Caco-2 (cell line): Measurements from ENCODE around the gene SETD1A. TPM values are rescaled to one million over a fixed set of nuclear protein-coding genes. Genes with fewer than 3 reads are reported as not detected.

Experiments
- BruUV-seq: library from RNA; stranded (reverse); fragments of 400-500 nt; replicated peaks from 2 replicates; lab custom pipeline; 2021; lab: Mats Ljungman, UMichigan
- CTCF ChIA-PET: fragments of 300-600 bp; sonication (Branson Sonifier 250); formaldehyde crosslinking; loops from one replicate; lab custom pipeline; 2022; ENCODE audit warnings: antibody characterized with exemption; lab: Charles Lee
- POLR2A ChIA-PET: fragments of 300-600 bp; sonication (Branson Sonifier 250); formaldehyde crosslinking; loops from one replicate; lab custom pipeline; 2022; ENCODE audit warnings: antibody characterized with exemption; lab: Charles Lee
- DNase-seq, 2 experiments: peaks; one replicate each; pipeline versions ENCODE4 v3.0.0 to v3.0.0-alpha.2; 2020 to 2022
- H3K27me3 ChIP-seq: replicated peaks from 2 replicates; pipeline ENCODE4 v1.6.0; 2011; ENCODE audit warnings: low read length; ENCODE audit not compliant: control insufficient read depth, insufficient read depth
- H3K36me3 ChIP-seq: 2 replicates; pipeline ENCODE4 v1.5.1; 2011; ENCODE audit warnings: low read length; ENCODE audit not compliant: control insufficient read depth, insufficient read depth
- H3K4me1 ChIP-seq: fragments of 250-450 bp; sonication (Bioruptor Pico); 2 replicates; pipeline ENCODE4 v1.5.1; 2020; ENCODE audit warnings: mild to moderate bottlenecking
- H3K4me3 ChIP-seq: 2 replicates; pipeline ENCODE4 v1.5.1; 2011; ENCODE audit warnings: low read depth, mild to moderate bottlenecking, control low read depth, low read length
- H3K9me3 ChIP-seq: fragments of 250-450 bp; sonication (Bioruptor Pico); 2 replicates; pipeline ENCODE4 v1.5.1; 2020; ENCODE audit warnings: mild to moderate bottlenecking, moderate library complexity
- H3K27ac Mint-ChIP-seq: one replicate; pipeline ENCODE4 v1.8.0; 2022; ENCODE audit warnings: mixed read lengths; ENCODE audit not compliant: unreplicated experiment
- H3K27me3 Mint-ChIP-seq: one replicate; pipeline ENCODE4 v1.8.0; 2022; ENCODE audit warnings: mixed read lengths; ENCODE audit not compliant: insufficient read depth, unreplicated experiment
- H3K36me3 Mint-ChIP-seq: one replicate; pipeline ENCODE4 v1.8.0; 2022; ENCODE audit warnings: mild to moderate bottlenecking, mixed read lengths; ENCODE audit not compliant: insufficient read depth, unreplicated experiment
- H3K4me1 Mint-ChIP-seq: one replicate; pipeline ENCODE4 v1.8.0; 2022; ENCODE audit warnings: low read depth, mixed read lengths; ENCODE audit not compliant: unreplicated experiment
- H3K4me3 Mint-ChIP-seq: one replicate; pipeline ENCODE4 v1.8.0; 2022; ENCODE audit warnings: mild to moderate bottlenecking, moderate library complexity, mixed read lengths; ENCODE audit not compliant: unreplicated experiment
- H3K9me3 Mint-ChIP-seq: one replicate; pipeline ENCODE4 v1.8.0; 2022; ENCODE audit warnings: mixed read lengths; ENCODE audit not compliant: unreplicated experiment
- intact Hi-C: fragments of 100-400 bp; cut with micrococcal nuclease; formaldehyde crosslinking; loops from one replicate; pipeline ENCODE4 v1.10.0; 2022; ENCODE audit not compliant: unreplicated experiment
- total RNA-seq: library from RNA; stranded (reverse); gene quantifications from 2 replicates; pipeline ENCODE4 v1.2.3, GENCODE V29; 2022
- TF ChIP-seq, protein P1 (sequence below), 2 experiments: fragments of 200-600 bp in 1 of 2; IDR thresholded peaks; 1 replicate in 1 of 2; 2 replicates in 1 of 2; pipeline versions ENCODE4 v1.5.1 to v1.8.0; 2011 to 2022; ENCODE audit warnings: antibody characterized with exemption in 1 of 2, control low read depth in 1 of 2, inconsistent platforms in 1 of 2, low read depth in 1 of 2, low read length in 1 of 2, mild to moderate bottlenecking in 1 of 2, moderate library complexity in 1 of 2; ENCODE audit not compliant: insufficient read depth in 1 of 2, severe bottlenecking in 1 of 2, unreplicated experiment in 1 of 2

SETD1A gene
- total RNA-seq, 1 experiment from 2014 or later, result 21.5 TPM

DNA sequence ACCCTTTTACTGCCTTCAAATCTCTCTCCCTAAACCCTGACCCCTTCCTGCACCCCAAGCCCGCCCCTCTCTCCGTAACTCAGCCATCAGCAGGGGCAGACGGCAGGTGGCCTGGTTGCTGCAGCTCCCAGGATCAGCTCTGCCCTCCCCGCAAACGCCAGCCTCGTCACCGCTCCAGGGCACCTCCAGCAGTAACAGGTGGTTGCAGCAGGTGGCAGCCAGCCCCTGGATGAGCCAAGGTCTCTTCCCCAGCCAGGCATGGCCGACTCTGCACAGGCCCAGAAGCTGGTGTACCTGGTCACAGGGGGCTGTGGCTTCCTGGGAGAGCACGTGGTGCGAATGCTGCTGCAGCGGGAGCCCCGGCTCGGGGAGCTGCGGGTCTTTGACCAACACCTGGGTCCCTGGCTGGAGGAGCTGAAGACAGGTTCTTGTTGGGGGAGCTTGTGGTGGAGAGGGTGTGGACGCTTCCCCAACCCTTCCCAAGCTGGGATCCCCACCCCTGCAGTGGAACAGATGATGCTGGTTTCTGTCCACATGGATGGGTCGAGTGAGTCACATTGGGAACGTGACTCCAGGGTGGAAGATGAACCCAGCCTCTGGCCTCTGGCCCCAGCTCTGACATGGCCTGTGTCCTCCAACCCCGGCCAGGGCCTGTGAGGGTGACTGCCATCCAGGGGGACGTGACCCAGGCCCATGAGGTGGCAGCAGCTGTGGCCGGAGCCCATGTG, 28.0 kb downstream of the SETD1A start:
- TF ChIP-seq, protein P1, sequence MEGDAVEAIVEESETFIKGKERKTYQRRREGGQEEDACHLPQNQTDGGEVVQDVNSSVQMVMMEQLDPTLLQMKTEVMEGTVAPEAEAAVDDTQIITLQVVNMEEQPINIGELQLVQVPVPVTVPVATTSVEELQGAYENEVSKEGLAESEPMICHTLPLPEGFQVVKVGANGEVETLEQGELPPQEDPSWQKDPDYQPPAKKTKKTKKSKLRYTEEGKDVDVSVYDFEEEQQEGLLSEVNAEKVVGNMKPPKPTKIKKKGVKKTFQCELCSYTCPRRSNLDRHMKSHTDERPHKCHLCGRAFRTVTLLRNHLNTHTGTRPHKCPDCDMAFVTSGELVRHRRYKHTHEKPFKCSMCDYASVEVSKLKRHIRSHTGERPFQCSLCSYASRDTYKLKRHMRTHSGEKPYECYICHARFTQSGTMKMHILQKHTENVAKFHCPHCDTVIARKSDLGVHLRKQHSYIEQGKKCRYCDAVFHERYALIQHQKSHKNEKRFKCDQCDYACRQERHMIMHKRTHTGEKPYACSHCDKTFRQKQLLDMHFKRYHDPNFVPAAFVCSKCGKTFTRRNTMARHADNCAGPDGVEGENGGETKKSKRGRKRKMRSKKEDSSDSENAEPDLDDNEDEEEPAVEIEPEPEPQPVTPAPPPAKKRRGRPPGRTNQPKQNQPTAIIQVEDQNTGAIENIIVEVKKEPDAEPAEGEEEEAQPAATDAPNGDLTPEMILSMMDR (IDR thresholded peaks at IDR 0.05; ENCODE audit: insufficient read depth in 1 of 2, low read depth in 1 of 2, low read length in 1 of 2, severe bottlenecking in 1 of 2, unreplicated experiment in 1 of 2), result peak in 1 of 2 experiments; percentile 50
- Mint-ChIP-seq H3K27ac (no peak overlapping the region), H3K27me3 (no peaks in the 10 kb centered on the region), H3K36me3 (peaks cover 14% of the 10 kb centered on the region), H3K4me3 (peak overlapping the region; percentile 59), H3K4me1 (peaks cover 6% of the 10 kb centered on the region), H3K9me3 (no peaks in the 10 kb centered on the region)
- POLR2A ChIA-PET, result no interaction called here
- no peaks in the 10 kb centered on the region for H3K36me3 ChIP-seq
- BruUV-seq, result no TSS peak
- H3K27me3 ChIP-seq, result no peaks in the 10 kb centered on the region
- no peaks in the 10 kb centered on the region for H3K9me3 ChIP-seq
- intact Hi-C loops, result loop anchor here (2.0 to 5.0 kb wide), 3 partner anchors 31 to 157 kb away; no protein-coding TSS in a partner anchor
- peaks cover 7% of the 10 kb centered on the region for H3K4me1 ChIP-seq
- peak; percentile 50 to 56 for DNase-seq
- H3K4me3 ChIP-seq, result no peak overlapping the region
- CTCF ChIA-PET, result interaction anchor here (1.0 to 1.9 kb wide), 6 partner anchors 11 to 457 kb away, joined by 3 to 13 read pairs (median 5); partner anchors contain the start of genes KAT8, ZNF646, ZNF668 and ZNF843

DNA sequence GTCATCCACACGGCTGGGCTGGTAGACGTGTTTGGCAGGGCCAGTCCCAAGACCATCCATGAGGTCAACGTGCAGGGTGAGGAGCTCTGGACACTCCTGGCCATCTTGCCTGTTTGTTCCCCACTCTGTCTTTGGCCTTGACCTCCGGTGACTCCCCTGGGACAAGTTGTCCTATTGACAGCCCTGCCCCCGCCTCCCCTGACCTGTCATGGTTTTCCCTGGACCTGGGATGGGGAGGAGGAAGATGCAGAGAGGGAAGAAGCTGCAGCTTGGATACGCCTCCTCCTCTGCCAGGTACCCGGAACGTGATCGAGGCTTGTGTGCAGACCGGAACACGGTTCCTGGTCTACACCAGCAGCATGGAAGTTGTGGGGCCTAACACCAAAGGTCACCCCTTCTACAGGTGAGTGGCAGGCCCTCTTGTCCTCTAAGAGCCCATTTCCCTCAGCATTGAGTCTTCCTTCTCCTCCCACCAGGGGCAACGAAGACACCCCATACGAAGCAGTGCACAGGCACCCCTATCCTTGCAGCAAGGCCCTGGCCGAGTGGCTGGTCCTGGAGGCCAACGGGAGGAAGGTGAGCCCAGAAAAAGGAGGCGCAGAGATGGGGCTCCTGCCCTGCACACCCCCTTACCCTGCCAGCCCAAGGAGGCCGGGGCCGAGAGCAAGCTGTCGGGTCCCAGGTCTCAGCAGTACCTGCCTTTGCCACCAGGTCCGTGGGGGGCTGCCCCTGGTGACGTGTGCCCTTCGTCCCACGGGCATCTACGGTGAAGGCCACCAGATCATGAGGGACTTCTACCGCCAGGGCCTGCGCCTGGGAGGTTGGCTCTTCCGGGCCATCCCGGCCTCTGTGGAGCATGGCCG, 28.8 kb downstream of the SETD1A start:
- TF ChIP-seq, protein P1 (IDR thresholded peaks at IDR 0.05; ENCODE audit: insufficient read depth in 1 of 2, low read depth in 1 of 2, low read length in 1 of 2, severe bottlenecking in 1 of 2, unreplicated experiment in 1 of 2), result no peak
- BruUV-seq, result no TSS peak
- Mint-ChIP-seq H3K4me1 (peaks cover 6% of the 10 kb centered on the region), H3K36me3 (peaks cover 13% of the 10 kb centered on the region), H3K27ac (no peak overlapping the region), H3K9me3 (no peaks in the 10 kb centered on the region), H3K4me3 (no peak overlapping the region), H3K27me3 (no peaks in the 10 kb centered on the region)
- H3K4me3 ChIP-seq, result no peak overlapping the region
- ChIA-PET POLR2A (no interaction called here), CTCF (interaction anchor here (0.5 to 1.8 kb wide), 4 partner anchors 10 to 1263 kb away, joined by 5 to 13 read pairs (median 5); partner anchors contain the start of gene ZNF843)
- intact Hi-C loops, result loop anchor here (5.0 kb wide), 1 partner anchor 156 kb away; no protein-coding TSS in a partner anchor
- no peaks in the 10 kb centered on the region for H3K27me3 ChIP-seq
- no peaks in the 10 kb centered on the region for H3K9me3 ChIP-seq
- no peak for DNase-seq
- peaks cover 7% of the 10 kb centered on the region for H3K4me1 ChIP-seq
- no peaks in the 10 kb centered on the region for H3K36me3 ChIP-seq

DNA sequence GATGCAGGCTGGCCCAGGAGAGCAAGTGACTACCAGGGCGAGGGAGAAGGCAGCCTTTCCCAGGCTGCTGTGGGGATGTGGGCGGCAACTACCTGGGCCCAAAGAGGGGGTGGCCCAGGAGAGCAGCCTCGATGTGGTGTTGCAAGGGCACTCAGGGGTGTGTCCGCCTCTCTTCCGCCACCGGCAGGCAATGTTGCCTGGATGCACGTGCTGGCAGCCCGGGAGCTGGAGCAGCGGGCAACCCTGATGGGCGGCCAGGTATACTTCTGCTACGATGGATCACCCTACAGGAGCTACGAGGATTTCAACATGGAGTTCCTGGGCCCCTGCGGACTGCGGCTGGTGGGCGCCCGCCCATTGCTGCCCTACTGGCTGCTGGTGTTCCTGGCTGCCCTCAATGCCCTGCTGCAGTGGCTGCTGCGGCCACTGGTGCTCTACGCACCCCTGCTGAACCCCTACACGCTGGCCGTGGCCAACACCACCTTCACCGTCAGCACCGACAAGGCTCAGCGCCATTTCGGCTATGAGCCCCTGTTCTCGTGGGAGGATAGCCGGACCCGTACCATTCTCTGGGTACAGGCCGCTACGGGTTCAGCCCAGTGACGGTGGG, 30.1 kb downstream of the SETD1A start:
- CTCF ChIA-PET, result no interaction called here
- no TSS peak for BruUV-seq
- DNase-seq, result no peak

More for the DNA sequence above, 30.1 kb downstream of the SETD1A start:
- TF ChIP-seq, protein P1 (IDR thresholded peaks at IDR 0.05; ENCODE audit: insufficient read depth in 1 of 2, low read depth in 1 of 2, low read length in 1 of 2, severe bottlenecking in 1 of 2, unreplicated experiment in 1 of 2), result no peak
- H3K36me3 Mint-ChIP-seq, result peaks cover 5% of the 10 kb centered on the region
- Histone ChIP-seq H3K4me3 (no peak overlapping the region), H3K27me3 (no peaks in the 10 kb centered on the region), H3K36me3 (no peaks in the 10 kb centered on the region), H3K4me1 (peaks cover 7% of the 10 kb centered on the region), H3K9me3 (no peaks in the 10 kb centered on the region)
- peaks cover 6% of the 10 kb centered on the region for H3K4me1 Mint-ChIP-seq
- intact Hi-C loops, result loop anchor here (5.0 kb wide), 1 partner anchor 155 kb away; no protein-coding TSS in a partner anchor
- H3K27ac Mint-ChIP-seq, result no peak overlapping the region
- no peaks in the 10 kb centered on the region for H3K9me3 Mint-ChIP-seq
- POLR2A ChIA-PET, result no interaction called here
- no peaks in the 10 kb centered on the region for H3K27me3 Mint-ChIP-seq
- H3K4me3 Mint-ChIP-seq, result no peak overlapping the region
